ENCODE measurements around the gene OR2A1.
"Not testable (repeated sequence)": the region's sequence is repeated elsewhere in the genome, so short reads cannot be mapped to it uniquely, and the experiment has no call there.

OR2A1 gene

DNA sequence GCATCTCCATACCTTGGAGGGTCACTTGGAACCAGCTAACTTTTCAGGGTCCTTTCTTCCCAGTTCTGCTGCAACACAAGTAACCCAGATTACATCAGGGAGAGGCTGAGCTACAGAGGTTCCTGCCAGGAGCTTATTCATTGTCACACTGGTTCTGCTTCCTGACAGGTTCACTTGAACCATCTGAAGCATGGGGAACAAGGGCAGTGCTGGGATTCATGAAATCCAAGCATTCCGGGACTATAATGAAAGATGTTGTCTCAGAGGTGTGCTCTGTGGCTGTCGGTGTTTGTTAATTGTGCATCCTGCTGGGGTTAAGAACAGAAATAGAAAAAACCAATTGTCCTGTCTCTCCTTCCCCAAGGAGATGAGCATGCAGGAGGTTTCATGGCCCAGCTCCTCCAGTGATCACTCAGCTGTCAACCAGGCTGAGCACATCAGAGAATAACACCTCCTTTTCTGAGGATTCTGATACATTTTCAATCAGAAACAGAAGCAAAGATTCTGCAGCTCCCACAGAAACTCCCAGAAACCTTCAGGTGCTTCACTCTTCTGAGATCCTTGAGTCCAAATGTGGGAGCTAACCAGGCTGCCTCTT, at the start of gene OR2A1:
OR2A1 (plus strand) TSS at position 548 of the 598 bp plus-strand sequence. CDS start 5,706 bp downstream, outside the sequence.
- DNase-seq (ENCODE audit: low read depth) = not testable (repeated sequence)

- not testable (repeated sequence) for DNase-seq (ENCODE audit: low read depth)
Measured at GRCh38 chr7:144264692-144265091, 47.5 kb upstream of the OR2A1 start, which contains the start of gene OR2A7. TSS of gene OR2A7 (minus strand) at chr7:144264792. CDS start at chr7:144259628, 5,164 bp downstream.

DNA sequence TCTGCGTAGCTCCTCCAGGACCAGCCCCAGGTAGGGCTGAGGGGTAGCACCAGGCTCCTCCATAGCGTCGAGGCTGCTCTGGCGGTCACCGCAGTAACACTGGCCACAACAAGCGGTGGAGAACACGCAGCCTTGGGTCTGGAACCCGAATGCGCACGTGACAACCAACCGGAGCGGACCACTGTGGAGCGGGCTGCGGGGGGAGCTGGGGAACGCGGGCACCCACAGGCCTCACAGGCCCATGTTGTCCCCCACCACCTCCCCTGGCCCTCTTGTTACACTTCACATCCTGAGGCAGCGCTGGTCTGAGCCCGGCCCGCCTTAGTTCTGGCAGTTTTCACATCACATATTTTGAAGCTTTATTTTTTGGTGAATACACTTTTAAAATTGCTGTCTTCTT, 43.0 kb upstream of the OR2A1 start, which contains the start of gene CTAGE8:
CTAGE8 (minus strand) TSS at position 101 of the 400 bp plus-strand sequence; CDS start at position 63, 38 bp downstream.
- DNase-seq (ENCODE audit: low read depth) = not testable (repeated sequence)

GRCh38 chr7:144275281-144275680, 36.9 kb upstream of the OR2A1 start:
- DNase-seq (ENCODE audit: low read depth) = not testable (repeated sequence)

DNA sequence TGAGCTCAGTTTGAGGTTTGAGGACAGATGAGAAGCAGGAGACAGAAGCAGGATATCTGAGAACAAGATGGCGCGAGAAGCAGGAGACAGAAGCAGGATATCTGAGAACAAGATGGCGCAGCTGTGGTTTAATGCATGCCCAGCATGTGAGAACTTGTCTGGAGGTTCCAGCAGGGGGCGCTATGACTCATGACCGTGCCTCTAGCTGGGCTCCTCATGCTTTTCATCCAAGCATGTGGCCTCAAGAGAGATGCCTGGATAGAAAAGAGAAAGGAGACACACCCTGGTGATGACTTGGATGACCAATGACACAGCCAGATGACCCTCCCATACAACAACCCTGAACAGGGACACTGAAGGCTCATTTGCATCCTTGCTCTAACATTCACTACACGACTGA, 32.2 kb upstream of the OR2A1 start:
- not testable (repeated sequence) for DNase-seq (ENCODE audit: low read depth)

GRCh38 chr7:144281981-144282380, 30.2 kb upstream of the OR2A1 start:
- DNase-seq (ENCODE audit: low read depth) = not testable (repeated sequence)

DNA sequence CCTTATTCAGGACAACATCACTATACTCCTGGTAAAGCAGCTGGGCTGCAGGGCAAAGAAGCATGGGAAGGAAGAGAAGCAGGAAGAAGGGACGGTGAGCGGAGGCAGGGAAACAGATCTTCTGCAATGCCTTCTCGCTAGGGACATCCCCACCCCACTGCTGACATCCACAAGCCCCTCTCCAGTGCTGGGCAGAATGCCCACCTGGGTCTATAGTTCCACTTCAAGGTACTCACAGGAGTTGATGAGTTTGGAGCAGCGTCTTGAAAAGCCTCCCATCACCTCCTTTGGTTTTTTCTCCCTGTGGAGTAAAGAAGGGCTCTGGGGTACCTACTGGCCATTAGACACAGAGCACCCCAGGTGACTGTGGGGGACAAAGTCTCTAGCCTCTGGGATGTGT, 29.7 kb upstream of the OR2A1 start:
- not testable (repeated sequence) for DNase-seq (ENCODE audit: low read depth)

GRCh38 chr7:144283716-144284115, 28.5 kb upstream of the OR2A1 start:
- DNase-seq (ENCODE audit: low read depth) = not testable (repeated sequence)

- DNase-seq (ENCODE audit: low read depth) = not testable (repeated sequence)
Measured at GRCh38 chr7:144287171-144287784, 24.9 kb upstream of the OR2A1 start.

DNA sequence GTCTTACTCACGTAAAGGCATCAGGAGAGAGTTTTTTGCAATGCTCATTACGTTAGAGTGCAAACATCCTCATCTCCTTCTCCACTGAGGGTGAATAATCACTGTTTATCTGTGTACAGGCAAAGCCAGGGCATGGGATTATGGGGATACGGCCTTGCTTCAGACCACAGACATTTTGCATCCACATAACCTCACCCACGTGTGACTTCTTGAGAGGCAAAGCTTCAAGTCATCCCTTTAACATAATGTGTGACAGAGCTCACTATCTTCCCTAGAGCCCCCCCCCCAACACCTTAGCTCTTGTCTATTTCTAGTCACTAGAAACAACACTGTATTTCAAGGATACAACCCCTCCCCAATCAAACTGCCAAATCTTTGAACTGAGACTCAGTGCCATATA, 20.6 kb upstream of the OR2A1 start:
- DNase-seq (ENCODE audit: low read depth) = not testable (repeated sequence)

GRCh38 chr7:144292384-144293161, 19.6 kb upstream of the OR2A1 start:
- DNase-seq (ENCODE audit: low read depth) = not testable (repeated sequence)

DNA sequence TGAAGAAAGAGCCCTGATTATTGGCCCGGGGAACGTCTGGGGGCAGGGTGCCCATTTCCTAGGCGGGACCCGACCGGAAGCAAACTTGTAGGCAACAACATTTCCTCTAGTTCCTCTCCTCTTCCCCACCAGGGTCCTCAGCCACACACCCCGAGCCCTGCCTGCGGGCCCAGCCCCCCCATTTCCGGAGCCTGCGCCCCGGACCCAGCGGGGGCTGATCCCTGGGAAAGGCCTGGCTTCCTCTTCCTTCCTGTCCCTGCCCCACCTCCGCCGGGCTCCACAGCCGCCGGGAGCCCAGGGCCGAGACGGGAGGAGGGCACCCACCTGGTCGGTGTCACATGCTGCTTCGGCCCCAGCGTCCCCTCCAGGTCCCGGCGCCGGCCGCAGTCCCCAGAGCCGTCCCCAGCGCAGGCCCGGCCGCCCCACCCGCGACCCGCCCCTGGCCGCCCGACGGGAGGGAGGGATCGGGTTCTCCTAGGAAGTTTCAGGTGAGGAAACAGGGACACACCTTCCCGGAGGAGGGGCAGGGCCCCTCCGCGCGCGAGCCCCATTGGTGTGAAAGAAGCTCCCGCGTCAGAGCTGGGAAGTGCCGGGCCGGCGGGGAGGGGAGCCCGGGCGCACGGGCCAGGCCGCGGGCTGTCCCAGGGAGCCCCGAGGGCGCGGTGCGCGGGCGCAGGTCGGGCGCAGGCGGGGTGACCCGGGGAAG, 18.3 kb upstream of the OR2A1 start:
- DNase-seq (ENCODE audit: low read depth) = not testable (repeated sequence)

- DNase-seq (ENCODE audit: low read depth) = not testable (repeated sequence)
Measured at GRCh38 chr7:144302578-144303303, 9.5 kb upstream of the OR2A1 start.

GRCh38 chr7:144303607-144304006, 8.6 kb upstream of the OR2A1 start:
- not testable (repeated sequence) for DNase-seq (ENCODE audit: low read depth)

DNA sequence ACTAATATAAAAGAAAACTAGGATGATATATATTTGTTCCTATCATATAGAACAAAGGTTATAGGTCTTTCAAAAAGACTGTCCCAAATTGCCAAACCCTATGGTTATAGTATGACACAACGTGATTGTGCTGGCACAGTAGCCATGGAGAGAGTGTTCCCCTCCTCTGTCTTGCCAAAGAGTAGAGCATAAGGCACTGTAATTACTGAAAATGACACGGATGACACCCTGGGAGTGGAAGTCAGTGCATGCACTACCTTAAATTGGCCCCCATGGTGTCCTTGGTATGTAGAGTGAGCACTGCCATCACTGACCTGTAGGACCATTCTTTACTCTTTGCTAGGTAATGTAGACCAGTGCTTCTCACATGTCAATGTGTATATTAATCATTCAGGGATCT, 7.1 kb upstream of the OR2A1 start:
- not testable (repeated sequence) for DNase-seq (ENCODE audit: low read depth)

- DNase-seq (ENCODE audit: low read depth) = not testable (repeated sequence)
Measured at GRCh38 chr7:144309702-144310101, 2.5 kb upstream of the OR2A1 start.

GRCh38 chr7:144311218-144311617, 1.0 kb upstream of the OR2A1 start:
- not testable (repeated sequence) for DNase-seq (ENCODE audit: low read depth)

DNA sequence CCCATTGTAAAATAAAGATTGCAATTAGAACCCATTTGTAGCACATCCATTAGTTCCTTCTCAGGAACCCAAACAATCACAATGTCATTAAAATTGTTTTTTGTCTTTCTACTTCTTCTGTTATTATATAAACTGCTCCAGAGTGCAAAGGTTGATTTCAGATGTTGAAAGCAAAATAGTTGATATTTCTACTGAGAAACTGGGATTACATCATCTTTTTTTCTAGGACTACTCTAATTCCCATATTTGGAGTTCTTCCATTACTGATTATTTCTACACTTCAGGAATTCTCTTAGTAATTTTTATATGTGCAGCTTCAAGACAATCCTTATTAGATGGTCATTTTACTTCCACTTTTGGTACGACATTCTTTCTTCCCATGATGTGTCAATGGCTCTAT, 5.3 kb downstream of the OR2A1 start:
- DNase-seq (ENCODE audit: low read depth) = not testable (repeated sequence)

DNA sequence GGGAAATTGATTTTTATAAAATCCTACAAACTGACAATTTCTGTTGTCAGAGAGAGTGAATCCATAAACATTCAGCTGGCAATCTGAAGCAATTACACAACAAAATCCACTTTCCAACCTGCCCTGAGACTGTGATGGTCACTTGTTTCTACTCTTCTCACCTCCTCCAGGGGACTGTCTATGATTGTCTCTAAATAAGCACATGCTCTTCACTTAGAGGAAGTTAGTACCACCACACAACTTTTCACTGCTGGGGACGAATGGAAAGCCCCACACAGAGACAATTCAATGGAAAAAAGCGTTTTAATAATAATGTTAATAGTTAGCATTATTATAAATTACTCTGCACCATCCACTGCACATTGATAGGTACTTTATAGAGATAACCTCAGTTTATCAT, 7.3 kb downstream of the OR2A1 start:
- DNase-seq (ENCODE audit: low read depth) = not testable (repeated sequence)

GRCh38 chr7:144321677-144322206, 9.5 kb downstream of the OR2A1 start:
- DNase-seq (ENCODE audit: low read depth) = not testable (repeated sequence)

GRCh38 chr7:144323359-144323758, 11.1 kb downstream of the OR2A1 start:
- DNase-seq (ENCODE audit: low read depth) = not testable (repeated sequence)
